Liver (tissue), 3 donors: Measurements from ENCODE around the gene NEK6.

ENCODE experiments used
- CTCF ChIP-seq: fragments of 150-350 bp; IDR thresholded peaks from 2 replicates; pipeline ENCODE4 v1.5.1; 2017; ENCODE audit warnings: improper control_type of control experiment, low read depth, low read length; ENCODE audit not compliant: missing input control
- EGR1 ChIP-seq, 2 donors: IDR thresholded peaks; 2 replicates each; pipeline ENCODE4 v1.6.1; 2016 to 2018; ENCODE audit warnings: antibody characterized with exemption in 2 of 2, low read depth in 2 of 2
- FOXA1 ChIP-seq: IDR thresholded peaks from 2 replicates; pipeline ENCODE4 v1.6.1; 2016; ENCODE audit warnings: antibody characterized with exemption
- MAX ChIP-seq: IDR thresholded peaks from 2 replicates; pipeline ENCODE4 v1.6.1; 2016; ENCODE audit warnings: antibody characterized with exemption
- RAD21 ChIP-seq, 2 donors: IDR thresholded peaks; 2 replicates each; pipeline ENCODE4 v1.6.1; 2016; ENCODE audit warnings: antibody characterized with exemption in 2 of 2, mild to moderate bottlenecking in 2 of 2
- REST ChIP-seq: IDR thresholded peaks from 2 replicates; pipeline ENCODE4 v1.6.1; 2016; ENCODE audit warnings: antibody characterized with exemption, mild to moderate bottlenecking
- RXRA ChIP-seq, 2 donors: IDR thresholded peaks; 2 replicates each; pipeline ENCODE4 v1.6.1; 2017 to 2018; ENCODE audit warnings: antibody characterized with exemption in 2 of 2, mild to moderate bottlenecking in 1 of 2
- SP1 ChIP-seq: IDR thresholded peaks from 2 replicates; pipeline ENCODE4 v1.6.1; 2018; ENCODE audit warnings: antibody characterized with exemption, mild to moderate bottlenecking
- TAF1 ChIP-seq: conservative IDR thresholded peaks from 2 replicates; pipeline ENCODE4 v1.6.1; 2016; ENCODE audit warnings: antibody characterized with exemption, mild to moderate bottlenecking
- YY1 ChIP-seq: IDR thresholded peaks from 2 replicates; pipeline ENCODE4 v1.6.1; 2016; ENCODE audit warnings: antibody characterized with exemption, mild to moderate bottlenecking
- ZBTB33 ChIP-seq: IDR thresholded peaks from 2 replicates; pipeline ENCODE4 v1.6.1; 2016; ENCODE audit warnings: antibody characterized with exemption
- donor health status: healthy.
- donor health status: healthy.

GRCh38 chr9:124375726-124376125 lies 118.0 kb downstream of the NEK6 start:
- TF ChIP-seq CTCF (no peak), REST (no peak), EGR1 (IDR thresholded peaks at IDR 0.05; ENCODE audit: low read depth in 2 of 2) (no peak), RAD21 (IDR thresholded peaks at IDR 0.05) (no peak), YY1 (no peak), RXRA (IDR thresholded peaks at IDR 0.05) (no peak), TAF1 (no peak), SP1 (no peak), FOXA1 (no peak), MAX (no peak), ZBTB33 (no peak)
